Epithelial cell of proximal tubule (primary cell): ENCODE data around the gene ZNF638. TPM values are rescaled to one million over a fixed set of nuclear protein-coding genes. Genes with fewer than 3 reads are reported as not detected.

Source experiments
- DNase-seq: peaks from one replicate; pipeline ENCODE4 v3.0.0-alpha.2; 2011; ENCODE audit warnings: low read depth
- H3K4me3 ChIP-seq: 2 replicates; pipeline ENCODE4 v1.5.1; 2011; ENCODE audit warnings: low read depth, mild to moderate bottlenecking, low read length
- total RNA-seq: library from RNA; depleted of rRNA; stranded (reverse); fragments of >200 nt; gene quantifications from 2 replicates; pipeline ENCODE4 v1.2.3, GENCODE V29; 2015
- TF ChIP-seq, protein P1 (sequence below): conservative IDR thresholded peaks from 2 replicates; pipeline ENCODE4 v1.5.1; 2012; ENCODE audit warnings: low read depth, mild to moderate bottlenecking, low read length

The ZNF638 gene
- total RNA-seq, 1 donor from 2014 or later = 69.0 TPM

DNA sequence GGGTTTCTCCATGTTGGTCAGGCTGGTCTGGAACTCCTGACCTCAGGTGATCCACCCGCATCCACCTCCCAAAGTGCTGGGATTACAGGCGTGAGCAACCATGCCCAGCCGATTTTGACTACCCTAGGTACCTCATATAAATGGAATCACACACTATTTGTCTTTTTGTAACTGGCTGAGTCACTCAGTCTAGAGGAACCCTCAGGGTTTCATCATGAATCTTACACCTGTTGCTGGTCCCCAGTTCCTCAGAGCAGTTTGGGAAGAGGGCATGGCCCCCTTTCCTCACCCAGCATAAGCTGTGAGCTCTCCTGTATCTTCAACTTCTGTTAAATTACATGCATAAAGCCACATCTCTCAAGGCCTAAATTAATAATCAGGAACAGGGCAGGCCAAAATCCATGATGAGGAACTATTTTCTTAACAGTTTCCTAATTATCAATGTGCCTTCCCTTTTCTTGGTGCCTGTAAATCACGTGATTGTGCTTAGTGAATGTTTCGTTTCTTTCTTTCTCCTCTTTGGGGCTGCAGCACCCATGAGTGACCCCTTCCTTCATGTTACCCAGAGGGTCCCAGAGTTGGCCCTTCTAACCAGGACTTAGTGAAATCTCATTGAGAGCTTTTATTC is 142.6 kb downstream of the ZNF638 start:
- no peak overlapping the region for H3K4me3 ChIP-seq
- TF ChIP-seq, protein P1, sequence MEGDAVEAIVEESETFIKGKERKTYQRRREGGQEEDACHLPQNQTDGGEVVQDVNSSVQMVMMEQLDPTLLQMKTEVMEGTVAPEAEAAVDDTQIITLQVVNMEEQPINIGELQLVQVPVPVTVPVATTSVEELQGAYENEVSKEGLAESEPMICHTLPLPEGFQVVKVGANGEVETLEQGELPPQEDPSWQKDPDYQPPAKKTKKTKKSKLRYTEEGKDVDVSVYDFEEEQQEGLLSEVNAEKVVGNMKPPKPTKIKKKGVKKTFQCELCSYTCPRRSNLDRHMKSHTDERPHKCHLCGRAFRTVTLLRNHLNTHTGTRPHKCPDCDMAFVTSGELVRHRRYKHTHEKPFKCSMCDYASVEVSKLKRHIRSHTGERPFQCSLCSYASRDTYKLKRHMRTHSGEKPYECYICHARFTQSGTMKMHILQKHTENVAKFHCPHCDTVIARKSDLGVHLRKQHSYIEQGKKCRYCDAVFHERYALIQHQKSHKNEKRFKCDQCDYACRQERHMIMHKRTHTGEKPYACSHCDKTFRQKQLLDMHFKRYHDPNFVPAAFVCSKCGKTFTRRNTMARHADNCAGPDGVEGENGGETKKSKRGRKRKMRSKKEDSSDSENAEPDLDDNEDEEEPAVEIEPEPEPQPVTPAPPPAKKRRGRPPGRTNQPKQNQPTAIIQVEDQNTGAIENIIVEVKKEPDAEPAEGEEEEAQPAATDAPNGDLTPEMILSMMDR = no peak
- no peak for DNase-seq

DNA sequence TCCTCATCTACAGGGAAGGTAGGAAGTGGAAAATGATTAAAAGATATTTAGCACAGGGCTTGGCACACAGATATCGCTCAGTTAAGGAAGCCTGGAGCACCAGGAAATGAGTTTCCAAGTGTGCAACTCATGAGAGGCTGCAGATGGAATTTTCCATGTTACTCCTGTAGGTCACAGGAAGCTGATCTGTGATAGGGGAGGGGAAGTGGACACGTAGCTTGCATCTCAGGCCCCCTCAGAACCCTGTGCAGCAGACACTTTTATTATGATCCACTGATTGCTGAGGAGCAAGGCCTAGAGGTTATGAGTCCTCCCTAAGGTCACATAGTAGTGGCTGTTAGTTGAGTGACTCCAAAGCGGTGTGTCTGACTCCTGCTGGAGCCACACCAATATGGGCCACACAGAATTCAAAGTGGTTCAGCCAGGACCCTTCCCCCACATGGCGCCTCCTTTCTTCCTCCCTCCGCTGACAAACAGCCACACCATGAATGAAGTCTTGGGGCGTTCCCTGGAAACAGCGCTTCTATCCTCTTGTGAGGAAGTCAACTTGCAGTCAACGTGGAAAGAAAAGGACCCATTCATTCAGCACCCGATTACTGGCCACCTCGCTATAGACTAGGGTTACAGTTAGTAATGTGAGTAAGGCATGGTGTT is 143.3 kb downstream of the ZNF638 start:
- TF ChIP-seq, protein P1 = no peak
- no peak overlapping the region for H3K4me3 ChIP-seq
- DNase-seq = no peak

GRCh38 chr2:71476495-71476894 is 144.9 kb downstream of the ZNF638 start:
- TF ChIP-seq, protein P1 = no peak
- DNase-seq = no peak
- H3K4me3 ChIP-seq = no peak overlapping the region

DNA sequence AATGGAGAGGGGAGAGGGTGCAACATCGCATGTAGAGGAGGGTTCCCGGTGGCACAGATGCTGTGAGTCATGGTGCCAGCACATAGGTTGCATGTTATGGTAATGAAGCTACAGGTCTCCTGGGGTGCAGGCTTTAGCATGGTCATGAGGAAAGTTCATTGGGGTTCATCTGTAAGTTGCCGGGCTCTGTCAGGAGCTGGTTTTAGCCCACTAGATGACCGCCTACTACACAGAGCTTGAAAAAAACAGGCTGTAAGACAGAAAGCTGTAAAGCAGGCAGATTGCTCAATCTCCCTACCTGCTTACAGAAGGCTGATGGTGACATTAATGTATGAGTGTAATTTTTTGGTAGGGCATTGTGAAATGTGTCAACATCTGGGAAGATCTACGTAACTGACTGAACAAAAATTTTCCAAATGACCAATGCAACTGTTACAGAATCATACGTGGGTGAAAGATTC is 145.7 kb downstream of the ZNF638 start:
- no peak for DNase-seq
- H3K4me3 ChIP-seq = no peak overlapping the region
- TF ChIP-seq, protein P1 = no peak

DNA sequence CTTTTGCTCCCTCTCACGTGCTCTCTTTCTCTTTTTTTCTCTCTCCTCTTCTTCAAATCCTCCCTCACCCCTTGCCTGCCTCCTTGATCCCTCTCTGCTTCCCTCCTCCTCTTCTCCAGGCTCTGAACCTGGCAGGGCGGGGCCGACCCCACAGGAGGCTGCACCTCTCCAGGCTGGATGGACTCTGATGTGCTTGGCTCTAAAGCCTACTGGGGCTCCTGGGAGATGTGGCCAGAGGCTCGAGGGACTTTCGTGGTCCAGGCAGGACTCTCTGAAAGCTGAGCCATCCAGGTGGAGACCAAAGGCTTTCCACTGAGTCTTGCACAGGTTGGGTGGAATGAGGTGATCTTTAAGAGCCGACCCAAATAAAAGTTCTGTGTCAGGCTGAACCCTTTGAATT is 147.2 kb downstream of the ZNF638 start:
- TF ChIP-seq, protein P1 = no peak
- no peak for DNase-seq
- H3K4me3 ChIP-seq = no peak overlapping the region

DNA sequence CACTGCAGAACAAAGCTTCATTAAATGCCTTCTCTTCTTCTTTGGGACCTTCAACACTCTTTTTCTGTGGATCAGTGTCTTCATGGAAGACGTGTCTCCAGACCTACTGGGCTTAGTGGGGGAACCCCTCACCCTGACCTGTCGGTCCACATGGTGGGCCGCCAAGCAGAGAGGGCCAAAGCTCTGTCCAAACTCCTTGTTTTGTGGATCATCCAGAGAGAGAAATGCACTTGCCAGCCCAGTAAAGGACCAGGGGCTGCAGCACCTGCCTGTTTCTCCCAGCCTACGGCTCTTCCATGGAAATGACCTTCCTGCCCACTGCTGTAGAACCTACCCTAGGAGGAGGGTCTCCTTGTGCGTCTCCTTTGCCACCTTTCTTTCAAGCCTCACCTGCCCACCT is 147.7 kb downstream of the ZNF638 start:
- no peak for DNase-seq
- TF ChIP-seq, protein P1 = no peak
- H3K4me3 ChIP-seq = no peak overlapping the region

- TF ChIP-seq, protein P1 = no peak
- DNase-seq = no peak
- H3K4me3 ChIP-seq = no peak overlapping the region
These were observed 149.5 kb downstream of the ZNF638 start for GRCh38 chr2:71481111-71481510.
